Duodenal mucosa (tissue), 2 donors: ENCODE data around the gene AFG3L2.
"Not testable (repeated sequence)": the region's sequence is repeated elsewhere in the genome, so short reads cannot be mapped to it uniquely, and the experiment has no call there.

Experiments used
- H3K27ac ChIP-seq: one replicate; pipeline ENCODE4 v1.7.0; 2013; ENCODE audit warnings: low read depth, low read length
- H3K27me3 ChIP-seq, 2 donors: one replicate each; pipeline ENCODE4 v1.7.0; 2013; ENCODE audit warnings: low read length in 2 of 2, control low read depth in 1 of 2; ENCODE audit not compliant: insufficient read depth in 2 of 2, control insufficient read depth in 1 of 2
- H3K36me3 ChIP-seq, 2 donors: one replicate each; pipeline ENCODE4 v1.7.0; 2013; ENCODE audit warnings: low read length in 2 of 2, control low read depth in 1 of 2; ENCODE audit not compliant: insufficient read depth in 2 of 2, control insufficient read depth in 1 of 2
- H3K4me1 ChIP-seq, 2 donors: one replicate each; pipeline ENCODE4 v1.7.0; 2013; ENCODE audit warnings: low read length in 2 of 2, control low read depth in 1 of 2; ENCODE audit not compliant: insufficient read depth in 2 of 2, control insufficient read depth in 1 of 2
- H3K4me3 ChIP-seq, 2 donors: one replicate each; pipeline ENCODE4 v1.7.0; 2013; ENCODE audit warnings: low read length in 2 of 2, low read depth in 1 of 2
- H3K9ac ChIP-seq, 2 donors: one replicate each; pipeline ENCODE4 v1.7.0; 2013; ENCODE audit warnings: low read length in 2 of 2, low read depth in 1 of 2
- H3K9me3 ChIP-seq, 2 donors: one replicate each; pipeline ENCODE4 v1.7.0; 2013; ENCODE audit warnings: low read length in 2 of 2, control low read depth in 1 of 2; ENCODE audit not compliant: control insufficient read depth in 1 of 2

AFG3L2 gene

DNA sequence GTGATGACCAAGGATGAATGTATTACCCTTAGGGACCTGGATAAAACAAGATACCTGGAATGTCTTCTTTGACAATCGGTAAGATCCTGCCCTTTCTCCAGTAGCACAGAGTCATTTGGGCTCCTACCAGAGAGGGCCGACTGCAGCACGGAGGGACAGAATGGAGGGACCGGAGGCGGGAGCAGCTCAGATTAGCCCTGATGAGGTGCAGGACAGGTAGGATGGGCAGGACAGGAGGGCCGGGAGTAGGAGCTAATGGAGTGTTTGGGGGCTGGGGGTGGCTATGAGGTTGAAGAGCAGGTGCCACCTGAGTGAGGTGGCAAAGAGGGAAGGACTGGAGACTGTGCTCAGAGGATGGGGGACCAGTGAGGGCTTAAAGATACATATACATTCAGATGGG, 20.8 kb upstream of the AFG3L2 start:
- H3K36me3 ChIP-seq: no peaks in the 10 kb centered on the region
- no peak overlapping the region for H3K27ac ChIP-seq
- H3K4me1 ChIP-seq: peaks cover 0 to 5% of the 10 kb centered on the region in 2 donors
- no peaks in the 10 kb centered on the region for H3K27me3 ChIP-seq
- H3K4me3 ChIP-seq: no peak overlapping the region
- H3K9me3 ChIP-seq: no peaks in the 10 kb centered on the region
- no peak overlapping the region for H3K9ac ChIP-seq

GRCh38 chr18:12397254-12397653, 20.2 kb upstream of the AFG3L2 start:
- H3K27me3 ChIP-seq: no peaks in the 10 kb centered on the region
- no peak overlapping the region for H3K9ac ChIP-seq
- no peak overlapping the region for H3K4me3 ChIP-seq
- no peaks in the 10 kb centered on the region for H3K9me3 ChIP-seq
- H3K27ac ChIP-seq: no peak overlapping the region
- H3K4me1 ChIP-seq: peaks cover 0 to 5% of the 10 kb centered on the region in 2 donors
- H3K36me3 ChIP-seq: no peaks in the 10 kb centered on the region

DNA sequence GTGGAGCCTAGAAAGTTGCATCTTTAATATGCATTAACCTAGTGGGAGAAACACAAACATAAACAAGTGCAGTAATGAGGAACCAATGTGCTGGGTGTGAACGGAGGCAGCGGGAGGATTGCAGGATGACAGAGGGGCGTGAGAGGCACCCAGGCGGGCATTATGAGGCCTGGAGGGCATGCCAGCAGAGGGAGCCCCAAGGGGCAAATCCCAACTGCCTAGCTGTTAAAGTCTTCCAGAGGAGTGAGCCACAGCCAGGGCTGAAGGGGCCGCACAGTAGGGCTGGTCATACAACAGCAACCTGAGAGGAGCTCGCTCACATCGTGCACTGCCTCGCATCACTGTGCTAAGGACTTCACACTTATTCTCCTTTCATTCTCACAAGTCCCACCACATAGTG, 17.4 kb upstream of the AFG3L2 start:
- Histone ChIP-seq H3K27ac (no peak overlapping the region), H3K4me3 (no peak overlapping the region)

GRCh38 chr18:12393998-12394397, 17.0 kb upstream of the AFG3L2 start:
- Histone ChIP-seq H3K9ac (no peak overlapping the region), H3K27me3 (no peaks in the 10 kb centered on the region), H3K36me3 (no peaks in the 10 kb centered on the region), H3K4me1 (peaks cover 0 to 5% of the 10 kb centered on the region in 2 donors), H3K9me3 (no peaks in the 10 kb centered on the region), H3K4me3 (no peak overlapping the region), H3K27ac (no peak overlapping the region)

More for the DNA sequence above, 17.4 kb upstream of the AFG3L2 start:
- H3K4me1 ChIP-seq: peaks cover 0 to 5% of the 10 kb centered on the region in 2 donors
- H3K9me3 ChIP-seq: no peaks in the 10 kb centered on the region
- no peaks in the 10 kb centered on the region for H3K36me3 ChIP-seq
- no peak overlapping the region for H3K9ac ChIP-seq
- no peaks in the 10 kb centered on the region for H3K27me3 ChIP-seq

- Histone ChIP-seq H3K27ac (no peak overlapping the region), H3K27me3 (no peaks in the 10 kb centered on the region), H3K9ac (no peak overlapping the region), H3K4me1 (peaks cover 0 to 5% of the 10 kb centered on the region in 2 donors), H3K9me3 (no peaks in the 10 kb centered on the region), H3K36me3 (no peaks in the 10 kb centered on the region), H3K4me3 (no peak overlapping the region)
Measured at GRCh38 chr18:12393510-12393909, 16.5 kb upstream of the AFG3L2 start.

DNA sequence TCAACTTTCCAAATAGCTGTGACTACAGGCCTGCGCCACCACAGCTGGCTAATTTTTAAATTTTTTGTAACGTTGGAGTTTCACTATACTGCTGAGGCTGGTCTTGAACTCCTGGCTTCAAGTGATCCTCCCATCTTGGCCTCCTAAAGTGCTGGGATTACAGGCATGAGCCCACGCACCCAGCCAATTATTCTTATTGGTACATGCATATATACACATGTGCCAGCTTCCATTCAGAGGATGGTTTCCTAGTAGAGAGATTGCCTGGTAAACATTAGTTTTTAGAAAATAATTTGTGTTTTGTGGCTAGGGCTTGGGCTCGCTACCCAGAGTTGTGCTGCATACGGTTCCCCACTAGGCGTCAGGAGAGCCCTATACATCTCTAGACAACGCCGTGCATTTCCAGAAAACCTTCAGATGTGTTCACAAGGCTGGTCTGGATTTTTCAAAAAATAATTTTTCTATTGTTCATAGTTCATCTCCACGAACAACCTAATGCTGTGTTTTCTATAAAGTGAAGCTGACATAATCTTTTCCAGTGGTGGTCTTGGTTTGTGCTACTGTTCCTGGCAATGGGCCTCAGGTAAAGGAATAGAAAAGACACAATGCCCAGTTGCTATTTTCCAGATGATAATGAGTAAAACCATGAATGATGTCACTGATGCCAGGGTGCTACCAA, 14.6 kb upstream of the AFG3L2 start:
- no peaks in the 10 kb centered on the region for H3K36me3 ChIP-seq
- H3K27me3 ChIP-seq: no peaks in the 10 kb centered on the region
- no peak overlapping the region for H3K9ac ChIP-seq
- H3K4me1 ChIP-seq: peaks cover 0 to 5% of the 10 kb centered on the region in 2 donors
- no peaks in the 10 kb centered on the region for H3K9me3 ChIP-seq
- H3K4me3 ChIP-seq: no peak overlapping the region
- no peak overlapping the region for H3K27ac ChIP-seq

DNA sequence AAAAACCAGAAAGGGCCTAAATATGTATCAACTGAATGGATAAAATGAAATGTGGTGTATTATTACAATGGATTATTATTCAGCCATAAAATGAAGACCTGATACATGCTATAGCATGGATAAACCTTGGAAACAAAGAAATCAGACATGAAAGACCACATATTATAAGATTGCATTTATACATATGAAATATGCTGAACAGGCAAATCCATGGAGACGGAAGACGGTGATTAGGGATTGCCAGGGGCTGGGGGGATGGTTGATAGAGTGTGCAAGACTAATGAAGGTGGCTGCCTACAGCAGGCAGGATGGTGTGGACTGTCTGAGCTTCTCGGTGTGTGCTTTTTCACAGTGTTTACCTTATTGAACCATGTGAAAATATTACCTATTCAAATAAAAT, 11.4 kb upstream of the AFG3L2 start:
- Histone ChIP-seq H3K27me3 (no peaks in the 10 kb centered on the region), H3K4me3 (no peak overlapping the region)

DNA sequence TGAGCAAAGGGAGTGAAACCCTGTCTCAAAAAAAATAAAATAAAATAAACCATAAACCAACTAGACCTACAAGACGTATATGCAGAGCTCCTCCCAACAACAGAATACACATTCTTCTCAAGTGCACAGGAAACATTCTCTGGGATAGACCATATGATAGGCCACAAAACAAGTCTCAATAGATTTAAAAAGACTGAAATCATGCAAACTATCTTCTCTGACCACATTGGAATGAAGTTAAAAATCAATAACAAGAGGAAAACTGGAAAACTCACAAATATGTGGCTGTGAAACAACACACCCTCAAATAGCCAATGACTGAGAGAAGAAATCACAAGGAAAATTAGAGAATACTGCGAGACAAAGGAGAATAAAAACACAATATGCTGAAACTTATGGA, 7.2 kb upstream of the AFG3L2 start:
- Histone ChIP-seq H3K9me3 (no peaks in the 10 kb centered on the region), H3K27ac (no peak overlapping the region), H3K9ac (no peak overlapping the region), H3K4me3 (no peak overlapping the region), H3K4me1 (no peaks in the 10 kb centered on the region), H3K27me3 (no peaks in the 10 kb centered on the region), H3K36me3 (no peaks in the 10 kb centered on the region)

More for the DNA sequence above, 11.4 kb upstream of the AFG3L2 start:
- no peak overlapping the region for H3K27ac ChIP-seq
- no peaks in the 10 kb centered on the region for H3K36me3 ChIP-seq
- no peaks in the 10 kb centered on the region for H3K4me1 ChIP-seq
- H3K9me3 ChIP-seq: no peaks in the 10 kb centered on the region
- no peak overlapping the region for H3K9ac ChIP-seq

DNA sequence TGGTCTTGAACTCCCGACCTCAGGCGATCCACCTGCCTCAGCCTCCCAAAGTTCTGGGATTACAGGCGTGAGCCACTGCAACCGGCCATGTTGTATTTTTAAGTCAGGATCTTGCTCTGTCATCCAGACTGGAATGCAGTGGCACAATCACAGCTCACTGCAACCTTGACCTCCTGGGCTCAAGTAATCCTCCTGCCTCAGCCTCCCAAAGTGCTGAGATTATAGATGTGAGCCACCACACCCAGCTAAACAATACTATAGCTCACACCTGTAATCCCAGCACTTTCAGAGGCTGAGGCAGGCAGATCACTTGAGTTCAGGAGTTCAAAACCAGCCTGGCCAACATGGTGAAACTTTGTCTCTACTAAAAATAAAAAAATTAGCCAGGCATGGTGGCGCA, 6.7 kb upstream of the AFG3L2 start:
- H3K4me1 ChIP-seq, H3K27me3 ChIP-seq, H3K27ac ChIP-seq, H3K9ac ChIP-seq, H3K4me3 ChIP-seq, H3K9me3 ChIP-seq, H3K36me3 ChIP-seq: not testable (repeated sequence)

DNA sequence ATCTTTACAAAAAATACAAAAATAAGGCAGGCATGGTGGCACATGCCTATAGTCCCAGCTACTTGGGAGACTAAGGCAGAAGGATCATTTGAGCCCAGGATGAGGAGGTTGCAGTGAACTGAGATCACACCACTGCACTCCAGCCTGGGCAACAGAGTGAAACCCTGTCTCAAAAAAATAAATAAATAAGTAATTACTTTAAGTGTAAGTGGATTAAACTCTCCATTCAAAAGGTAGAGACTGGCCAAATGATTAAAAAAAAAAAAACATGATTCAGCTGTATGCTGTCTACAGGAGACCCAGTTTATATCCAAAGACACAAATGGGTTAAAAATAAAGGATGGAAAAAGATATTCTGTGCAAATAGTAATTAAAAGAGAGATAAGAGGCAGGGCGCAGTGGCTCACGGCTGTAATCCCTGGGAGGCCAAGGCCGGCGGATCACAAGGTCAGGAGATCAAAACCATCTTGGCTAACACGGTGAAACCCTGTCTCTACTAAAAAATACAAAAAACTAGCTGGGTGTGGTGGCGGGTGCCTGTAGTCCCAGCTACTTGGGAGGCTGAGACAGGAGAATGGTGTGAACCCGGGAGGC, 5.3 kb upstream of the AFG3L2 start:
- not testable (repeated sequence) for H3K27me3 ChIP-seq, H3K4me1 ChIP-seq, H3K9me3 ChIP-seq, H3K27ac ChIP-seq, H3K9ac ChIP-seq, H3K4me3 ChIP-seq, H3K36me3 ChIP-seq
